Colonic mucosa (tissue), 4 donors: Measurements from ENCODE around the gene ITFG2. TPM values are rescaled to one million over a fixed set of nuclear protein-coding genes. Genes with fewer than 3 reads are reported as not detected.

ENCODE experiments used
- DNase-seq: peaks from one replicate; pipeline ENCODE4 v3.0.0-alpha.2; 2020
- H3K27ac ChIP-seq: fragments of 200-600 bp; one replicate; pipeline ENCODE4 v1.8.0; 2021
- H3K27me3 ChIP-seq: fragments of 200-600 bp; one replicate; pipeline ENCODE4 v1.8.0; 2021
- H3K36me3 ChIP-seq: fragments of 200-600 bp; one replicate; pipeline ENCODE4 v1.8.0; 2021
- H3K4me1 ChIP-seq: fragments of 200-600 bp; one replicate; pipeline ENCODE4 v1.8.0; 2021; ENCODE audit warnings: mild to moderate bottlenecking
- H3K4me3 ChIP-seq: fragments of 200-600 bp; one replicate; pipeline ENCODE4 v1.8.0; 2021
- H3K9ac ChIP-seq, 2 donors: one replicate each; pipeline ENCODE4 v1.7.0; 2013; ENCODE audit warnings: control low read depth in 2 of 2, low read depth in 2 of 2, low read length in 2 of 2
- H3K9me3 ChIP-seq: fragments of 200-600 bp; one replicate; pipeline ENCODE4 v1.8.0; 2021
- intact Hi-C: fragments of 100-400 bp; cut with DNase I; formaldehyde crosslinking; loops from one replicate; pipeline ENCODE4 v1.14.1; 2022
- total RNA-seq, 2 donors: library from RNA; stranded (reverse); fragmentation: NEBNext Ultra II Directional in 1 of 2; extraction: Animal tissue kit (Norgen Biotek cat#: 25700) in 1 of 2; gene quantifications; one replicate each; pipeline ENCODE4 v1.2.1, GENCODE V29; 2021
- TF ChIP-seq, protein P1 (sequence below): fragments of 200-600 bp; IDR thresholded peaks from one replicate; pipeline ENCODE4 v1.8.0; 2022; ENCODE audit warnings: antibody characterized with exemption, mild to moderate bottlenecking
- donor health status: healthy.
- donor health status: DM: no; HTN: no; CAD: no.
- donor health status: DM: no; HTN: no; CAD: no.

ITFG2 gene
- total RNA-seq, 2 donors from 2014 or later: 19.4 to 34.8 TPM

DNA sequence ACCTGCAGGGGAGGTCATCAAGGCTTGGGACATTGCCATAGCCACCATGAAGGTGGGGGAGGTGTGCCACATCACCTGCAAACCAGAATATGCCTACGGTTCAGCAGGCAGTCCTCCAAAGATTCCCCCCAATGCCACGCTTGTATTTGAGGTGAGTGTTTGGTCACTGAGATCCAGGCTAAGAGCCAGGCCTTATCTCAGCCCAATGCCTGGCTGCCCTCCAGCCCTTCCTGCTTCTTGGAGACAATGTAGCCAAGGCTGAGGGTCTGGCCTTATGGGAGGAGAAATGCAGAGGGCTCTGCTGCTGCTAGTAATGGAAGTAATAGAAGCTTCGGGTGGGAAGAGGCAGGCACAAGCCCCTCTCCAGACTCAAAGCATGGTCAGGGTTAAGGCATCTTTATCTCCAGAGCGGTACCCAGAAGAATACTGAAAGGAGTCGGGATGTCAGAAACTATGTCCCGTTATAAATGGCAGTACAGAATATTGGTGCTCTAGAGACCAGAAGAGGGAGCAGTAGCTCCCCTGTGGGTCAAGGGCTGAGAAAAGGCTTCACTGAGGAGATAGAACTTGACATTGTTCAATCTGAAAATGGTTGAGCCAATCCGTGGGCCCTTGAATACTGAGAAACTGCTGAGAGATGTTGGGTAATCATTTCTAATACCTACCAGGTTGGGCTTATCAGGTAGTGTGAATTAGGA is 14.6 kb upstream of the ITFG2 start:
- no peaks in the 10 kb centered on the region for H3K9me3 ChIP-seq
- TF ChIP-seq, protein P1, sequence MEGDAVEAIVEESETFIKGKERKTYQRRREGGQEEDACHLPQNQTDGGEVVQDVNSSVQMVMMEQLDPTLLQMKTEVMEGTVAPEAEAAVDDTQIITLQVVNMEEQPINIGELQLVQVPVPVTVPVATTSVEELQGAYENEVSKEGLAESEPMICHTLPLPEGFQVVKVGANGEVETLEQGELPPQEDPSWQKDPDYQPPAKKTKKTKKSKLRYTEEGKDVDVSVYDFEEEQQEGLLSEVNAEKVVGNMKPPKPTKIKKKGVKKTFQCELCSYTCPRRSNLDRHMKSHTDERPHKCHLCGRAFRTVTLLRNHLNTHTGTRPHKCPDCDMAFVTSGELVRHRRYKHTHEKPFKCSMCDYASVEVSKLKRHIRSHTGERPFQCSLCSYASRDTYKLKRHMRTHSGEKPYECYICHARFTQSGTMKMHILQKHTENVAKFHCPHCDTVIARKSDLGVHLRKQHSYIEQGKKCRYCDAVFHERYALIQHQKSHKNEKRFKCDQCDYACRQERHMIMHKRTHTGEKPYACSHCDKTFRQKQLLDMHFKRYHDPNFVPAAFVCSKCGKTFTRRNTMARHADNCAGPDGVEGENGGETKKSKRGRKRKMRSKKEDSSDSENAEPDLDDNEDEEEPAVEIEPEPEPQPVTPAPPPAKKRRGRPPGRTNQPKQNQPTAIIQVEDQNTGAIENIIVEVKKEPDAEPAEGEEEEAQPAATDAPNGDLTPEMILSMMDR: no peak
- H3K9ac ChIP-seq: no peak overlapping the region
- no peak overlapping the region for H3K4me3 ChIP-seq
- no peak overlapping the region for H3K27ac ChIP-seq
- DNase-seq: no peak
- intact Hi-C loops: no loop called here
- no peaks in the 10 kb centered on the region for H3K27me3 ChIP-seq
- peaks cover 26% of the 10 kb centered on the region for H3K36me3 ChIP-seq
- peaks cover 8% of the 10 kb centered on the region for H3K4me1 ChIP-seq

- H3K4me3 ChIP-seq: no peak overlapping the region
- no peak for DNase-seq
- H3K36me3 ChIP-seq: peaks cover 36% of the 10 kb centered on the region
- TF ChIP-seq, protein P1: no peak
- H3K9ac ChIP-seq: no peak overlapping the region
- no peak overlapping the region for H3K27ac ChIP-seq
- H3K27me3 ChIP-seq: no peaks in the 10 kb centered on the region
- intact Hi-C loops: no loop called here
- H3K4me1 ChIP-seq: peaks cover 8% of the 10 kb centered on the region
- no peaks in the 10 kb centered on the region for H3K9me3 ChIP-seq
Observed at GRCh38 chr12:2800046-2800570, 12.4 kb upstream of the ITFG2 start.

DNA sequence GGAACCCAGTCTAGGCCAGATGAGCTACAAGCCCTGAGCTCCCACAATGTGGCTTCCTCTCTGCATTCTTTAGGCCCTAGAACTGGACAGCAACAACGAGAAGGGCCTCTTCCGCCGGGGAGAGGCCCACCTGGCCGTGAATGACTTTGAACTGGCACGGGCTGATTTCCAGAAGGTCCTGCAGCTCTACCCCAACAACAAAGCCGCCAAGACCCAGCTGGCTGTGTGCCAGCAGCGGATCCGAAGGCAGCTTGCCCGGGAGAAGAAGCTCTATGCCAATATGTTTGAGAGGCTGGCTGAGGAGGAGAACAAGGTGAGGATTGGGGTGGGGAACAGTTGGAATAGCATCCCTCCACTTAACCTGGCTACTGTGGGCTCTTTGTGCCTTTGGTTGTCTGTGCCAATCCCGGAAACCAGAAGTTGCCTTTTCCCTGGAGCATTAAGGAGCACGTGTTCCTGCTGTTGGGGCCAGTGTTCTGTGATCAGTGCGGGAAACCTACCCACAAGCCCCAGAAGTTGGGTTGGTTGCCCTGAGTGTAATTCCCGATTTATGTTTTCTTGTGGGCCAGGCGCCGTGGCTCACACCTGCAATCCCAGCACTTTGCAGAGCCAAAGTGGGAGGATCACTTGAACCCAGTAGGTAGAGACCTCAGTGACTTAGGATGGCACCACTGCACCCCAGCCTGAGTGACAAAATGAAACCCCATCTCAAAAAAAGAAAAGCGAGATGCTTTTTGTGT is 11.3 kb upstream of the ITFG2 start:
- no peak for DNase-seq
- TF ChIP-seq, protein P1: no peak
- H3K27ac ChIP-seq: no peak overlapping the region

DNA sequence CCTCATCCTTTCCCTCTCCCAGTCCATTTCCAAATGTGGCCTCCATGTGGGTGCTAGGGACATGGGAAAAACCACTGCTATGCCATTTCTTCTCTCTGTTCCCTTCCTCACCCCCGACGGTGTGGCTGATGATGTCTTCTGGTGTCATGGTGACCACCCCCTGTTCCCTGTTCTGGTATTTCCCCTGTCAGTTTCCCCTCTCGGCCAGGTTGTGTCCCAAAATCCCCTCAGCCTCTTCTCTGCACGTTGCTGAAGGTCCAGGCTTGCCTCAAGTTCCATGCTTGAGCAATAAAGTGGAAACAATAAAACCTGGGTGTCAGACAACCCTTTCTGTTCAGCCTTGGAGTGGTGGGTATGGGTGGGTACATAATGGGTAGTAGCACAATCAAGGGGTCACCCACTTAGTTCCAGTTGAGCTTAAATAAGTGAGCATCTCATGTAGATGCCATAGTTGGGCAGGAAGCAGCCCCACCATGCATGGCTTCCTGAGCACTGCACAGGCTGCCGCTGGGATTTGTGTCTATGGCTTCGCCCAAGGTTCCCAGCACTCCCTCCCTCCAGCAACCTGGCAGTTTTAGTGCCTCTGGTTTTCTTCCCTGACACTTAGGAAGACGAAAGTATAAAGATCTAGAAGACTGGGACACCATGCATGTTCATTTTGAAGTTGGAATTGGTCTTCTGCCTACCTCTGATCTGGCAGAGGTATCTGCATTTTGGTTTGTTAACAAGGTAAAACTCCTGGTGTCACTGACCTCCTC is 8.7 kb upstream of the ITFG2 start:
- Histone ChIP-seq H3K4me1 (no peaks in the 10 kb centered on the region), H3K27ac (no peak overlapping the region), H3K9ac (no peak overlapping the region), H3K27me3 (no peaks in the 10 kb centered on the region), H3K9me3 (no peaks in the 10 kb centered on the region), H3K4me3 (no peak overlapping the region), H3K36me3 (peaks cover 32% of the 10 kb centered on the region)
- TF ChIP-seq, protein P1: no peak
- no peak for DNase-seq
- intact Hi-C loops: no loop called here

More for the DNA sequence above, 11.3 kb upstream of the ITFG2 start:
- Histone ChIP-seq H3K4me1 (peaks cover 8% of the 10 kb centered on the region), H3K9ac (no peak overlapping the region), H3K4me3 (no peak overlapping the region), H3K36me3 (peaks cover 36% of the 10 kb centered on the region), H3K9me3 (no peaks in the 10 kb centered on the region), H3K27me3 (no peaks in the 10 kb centered on the region)
- intact Hi-C loops: no loop called here

DNA sequence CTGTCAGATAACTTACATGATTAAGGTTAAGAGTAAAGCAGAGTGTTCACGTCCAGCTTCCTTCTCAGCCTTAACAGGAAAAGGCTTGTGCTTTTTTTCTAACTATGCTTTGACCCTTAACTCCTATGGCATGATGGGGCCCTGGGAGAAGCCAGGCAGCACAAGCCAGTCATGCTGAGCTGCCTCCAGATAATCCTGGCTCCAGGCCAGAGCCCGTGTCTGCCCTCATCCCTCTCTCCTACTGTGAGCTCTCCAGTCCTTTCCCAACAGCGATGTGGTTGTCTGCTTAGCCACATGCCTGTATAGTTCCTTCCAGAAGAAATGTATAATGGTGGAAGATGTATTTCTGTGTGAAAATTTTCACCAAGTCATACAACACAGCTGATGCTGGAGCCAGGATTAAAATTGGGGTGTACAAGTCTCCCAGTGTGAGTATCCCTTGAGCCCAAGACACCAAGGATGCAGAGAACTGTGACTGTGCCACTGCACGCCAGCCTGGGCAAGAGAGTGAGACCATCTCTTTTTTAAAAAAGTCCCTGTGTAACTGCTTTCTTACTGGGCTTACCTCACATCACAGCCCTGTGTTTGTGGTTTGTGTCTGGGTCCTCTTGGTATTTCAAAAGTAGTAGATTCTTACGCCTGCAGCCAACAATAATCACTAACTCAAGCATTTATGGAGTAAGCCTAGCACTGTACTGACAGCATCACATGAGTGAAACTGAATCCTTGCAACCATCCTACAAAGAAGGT is 7.9 kb upstream of the ITFG2 start:
- TF ChIP-seq, protein P1: no peak
- Histone ChIP-seq H3K36me3 (peaks cover 25% of the 10 kb centered on the region), H3K27me3 (no peaks in the 10 kb centered on the region), H3K27ac (no peak overlapping the region), H3K9ac (no peak overlapping the region), H3K4me1 (no peaks in the 10 kb centered on the region), H3K9me3 (no peaks in the 10 kb centered on the region), H3K4me3 (no peak overlapping the region)
- DNase-seq: no peak
- intact Hi-C loops: no loop called here
